OCI-LY7 (cell line): ENCODE data around the gene HDAC4.

ENCODE experiments used
- EZH2phosphoT487 ChIP-seq: fragments of 200-600 bp; sonication (generic); IDR thresholded peaks from 2 replicates; pipeline ENCODE4 v1.6.1; 2018; ENCODE audit warnings: low read depth, borderline replicate concordance, mild to moderate bottlenecking, mixed run types, antibody characterized with exemption, low read length, moderate library complexity, mixed read lengths
- TF ChIP-seq, protein P1 (sequence below): fragments of 200-600 bp; sonication (generic); conservative IDR thresholded peaks from 2 replicates; pipeline ENCODE4 v1.5.1; 2014; ENCODE audit warnings: mild to moderate bottlenecking, antibody characterized with exemption, low read length, moderate library complexity, mixed read lengths

DNA sequence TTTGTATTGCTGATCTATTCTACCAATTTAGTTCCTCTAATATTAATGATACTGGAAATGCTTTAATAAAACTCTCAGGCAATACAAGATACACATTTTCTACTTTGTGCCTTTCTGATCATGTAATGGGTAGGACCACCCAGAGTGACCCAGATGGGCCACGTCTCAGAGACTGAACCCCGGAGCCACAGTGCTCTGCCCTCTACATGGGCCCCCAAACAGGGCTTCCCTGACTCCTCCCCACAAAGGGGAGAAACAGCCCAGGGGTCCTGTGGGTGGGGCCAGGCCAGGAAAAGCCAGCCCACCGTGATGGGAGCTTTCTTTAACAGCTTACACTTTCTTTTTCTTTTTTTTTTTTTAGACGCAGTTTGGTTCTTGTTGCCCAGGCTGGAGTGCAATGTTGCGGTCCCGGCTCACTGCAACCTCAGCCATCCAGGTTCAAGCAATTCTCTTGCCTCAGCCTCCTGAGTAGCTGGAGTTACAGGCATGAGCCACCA lies 18.4 kb downstream of the HDAC4 start:
- TF ChIP-seq, protein P1, sequence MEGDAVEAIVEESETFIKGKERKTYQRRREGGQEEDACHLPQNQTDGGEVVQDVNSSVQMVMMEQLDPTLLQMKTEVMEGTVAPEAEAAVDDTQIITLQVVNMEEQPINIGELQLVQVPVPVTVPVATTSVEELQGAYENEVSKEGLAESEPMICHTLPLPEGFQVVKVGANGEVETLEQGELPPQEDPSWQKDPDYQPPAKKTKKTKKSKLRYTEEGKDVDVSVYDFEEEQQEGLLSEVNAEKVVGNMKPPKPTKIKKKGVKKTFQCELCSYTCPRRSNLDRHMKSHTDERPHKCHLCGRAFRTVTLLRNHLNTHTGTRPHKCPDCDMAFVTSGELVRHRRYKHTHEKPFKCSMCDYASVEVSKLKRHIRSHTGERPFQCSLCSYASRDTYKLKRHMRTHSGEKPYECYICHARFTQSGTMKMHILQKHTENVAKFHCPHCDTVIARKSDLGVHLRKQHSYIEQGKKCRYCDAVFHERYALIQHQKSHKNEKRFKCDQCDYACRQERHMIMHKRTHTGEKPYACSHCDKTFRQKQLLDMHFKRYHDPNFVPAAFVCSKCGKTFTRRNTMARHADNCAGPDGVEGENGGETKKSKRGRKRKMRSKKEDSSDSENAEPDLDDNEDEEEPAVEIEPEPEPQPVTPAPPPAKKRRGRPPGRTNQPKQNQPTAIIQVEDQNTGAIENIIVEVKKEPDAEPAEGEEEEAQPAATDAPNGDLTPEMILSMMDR: no peak
- TF ChIP-seq EZH2phosphoT487: no peak
